Mammary epithelial cell (primary cell): ENCODE measurements around the gene PPP1R8.

Experiments used
- CTCF ChIP-seq, 2 donors: IDR thresholded peaks in 1 of 2; conservative IDR thresholded peaks in 1 of 2; 2 replicates each; pipeline ENCODE4 v1.5.1; 2011 to 2012; ENCODE audit warnings: inconsistent platforms in 2 of 2, low read length in 2 of 2, mild to moderate bottlenecking in 2 of 2, control low read depth in 1 of 2, low read depth in 1 of 2; ENCODE audit not compliant: insufficient read depth in 1 of 2; ENCODE audit errors: extremely low read depth in 1 of 2
- EZH2 ChIP-seq: IDR thresholded peaks from 2 replicates; pipeline ENCODE4 v1.6.1; 2012; ENCODE audit warnings: low read length, inconsistent platforms, borderline replicate concordance

GRCh38 chr1:27789540-27790041 is 41.0 kb upstream of the PPP1R8 start:
- TF ChIP-seq CTCF (conservative IDR thresholded peaks at IDR 0.05 in 1 of 2, IDR thresholded peaks at IDR 0.05 in 1 of 2; ENCODE audit: extremely low read depth in 1 of 2, insufficient read depth in 1 of 2, low read depth in 1 of 2, low read length in 2 of 2) (no peak), EZH2 (no peak)
